A673 (cell line): Measurements from ENCODE around the gene ZNF460.

Source experiments
- CTCF ChIP-seq: fragments of 300-800, 200-600 bp; sonication (generic); conservative IDR thresholded peaks from 2 replicates; pipeline ENCODE4 v1.5.1; 2017; ENCODE audit warnings: low read depth, mild to moderate bottlenecking, antibody characterized with exemption, low read length, moderate library complexity, mixed read lengths
- EZH2 ChIP-seq: fragments of 200-600 bp; sonication (generic); IDR thresholded peaks from 2 replicates; pipeline ENCODE4 v1.6.1; 2017; ENCODE audit warnings: borderline replicate concordance, low read depth, mild to moderate bottlenecking, mixed read lengths, antibody characterized with exemption, low read length; ENCODE audit not compliant: poor library complexity, severe bottlenecking

GRCh38 chr19:57282011-57282643 is 1.8 kb downstream of the ZNF460 start:
- TF ChIP-seq EZH2: no peak
- no peak for TF ChIP-seq CTCF
